GM19463 (cell line): ENCODE results near the gene ST14.

Source experiments
- ATAC-seq: cut with Tn5 transposase; IDR thresholded peaks from one replicate; pipeline ENCODE4 v1.9.1; 2021; ENCODE audit warnings: mild to moderate bottlenecking, moderate library complexity; ENCODE audit not compliant: unreplicated experiment

The ST14 gene

GRCh38 chr11:130159657-130160497 is at the start of gene ST14:
Gene ST14 (plus strand): TSS chr11:130159782. CDS start chr11:130159980, 198 bp downstream.
- no peak for ATAC-seq

DNA sequence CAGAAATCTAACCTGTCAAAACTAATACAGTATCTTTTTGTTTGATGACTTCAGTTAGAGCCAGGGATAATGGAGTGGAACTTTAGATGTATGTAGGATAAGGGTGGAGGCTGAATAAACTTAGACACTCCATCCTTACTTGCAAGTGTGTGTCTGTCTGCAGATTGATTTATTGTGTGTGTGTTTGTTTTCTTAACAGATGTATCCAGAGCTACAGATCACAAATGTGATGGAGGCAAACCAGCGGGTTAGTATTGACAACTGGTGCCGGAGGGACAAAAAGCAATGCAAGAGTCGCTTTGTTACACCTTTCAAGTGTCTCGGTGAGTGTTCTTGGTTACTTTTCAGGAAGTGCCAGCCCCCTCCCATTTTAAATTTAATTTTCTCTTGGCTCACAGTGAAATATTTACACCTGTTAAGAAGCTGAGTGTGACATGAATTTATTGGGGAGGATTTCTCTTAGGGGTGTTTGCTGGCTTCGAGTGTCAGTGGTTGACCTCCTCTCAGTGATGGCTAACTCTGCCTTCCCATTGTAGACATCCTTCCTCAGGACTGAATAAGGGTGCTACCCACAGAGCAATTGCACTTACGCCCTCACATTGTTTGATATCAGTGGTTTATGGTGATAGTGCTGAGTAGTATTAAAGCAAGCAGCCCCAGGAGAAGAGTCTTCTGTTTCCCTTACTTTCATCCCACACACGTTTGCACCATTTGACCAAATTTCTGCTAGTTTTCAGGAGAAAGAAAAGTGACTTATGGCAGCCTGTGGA is 49.1 kb upstream of the ST14 start:
- ATAC-seq, result no peak

DNA sequence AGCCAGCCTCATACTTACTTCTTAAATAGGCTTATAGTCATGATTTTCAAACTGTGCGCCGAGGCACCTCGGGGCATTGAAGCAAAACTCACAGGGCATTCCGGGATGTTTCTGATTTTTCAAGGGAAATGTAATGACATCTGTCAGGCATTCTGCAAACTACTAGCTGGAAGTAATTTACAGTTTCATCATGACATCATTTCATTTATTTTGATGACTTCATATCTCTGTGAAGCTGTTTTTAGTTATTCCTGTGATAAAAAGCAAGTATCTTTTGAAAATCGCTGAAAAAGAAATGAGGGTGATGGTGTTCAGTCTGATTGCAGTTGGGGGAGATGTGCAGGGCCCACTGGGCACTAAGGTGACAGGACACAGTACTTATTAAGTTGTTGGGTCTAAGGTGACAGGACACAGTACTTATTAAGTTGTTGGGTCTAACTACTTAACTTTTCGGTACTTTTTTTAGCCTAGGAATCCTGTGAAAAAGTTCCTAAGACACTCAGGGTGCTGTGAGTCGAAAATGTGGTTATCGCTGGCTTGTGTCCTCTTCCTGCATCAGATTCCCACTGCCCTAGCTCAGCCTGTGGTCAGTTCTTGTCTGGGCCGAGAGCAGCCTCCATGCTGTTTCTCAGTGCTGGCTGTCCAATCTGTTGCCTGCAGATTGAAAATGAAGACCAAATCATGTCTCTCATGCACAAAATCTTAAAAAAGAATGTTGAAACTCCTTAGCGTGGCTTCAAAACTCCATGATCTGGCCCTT is 47.3 kb upstream of the ST14 start:
- no peak for ATAC-seq

GRCh38 chr11:130114281-130114680 is 45.3 kb upstream of the ST14 start:
- no peak for ATAC-seq

GRCh38 chr11:130114726-130115125 is 44.9 kb upstream of the ST14 start:
- no peak for ATAC-seq

DNA sequence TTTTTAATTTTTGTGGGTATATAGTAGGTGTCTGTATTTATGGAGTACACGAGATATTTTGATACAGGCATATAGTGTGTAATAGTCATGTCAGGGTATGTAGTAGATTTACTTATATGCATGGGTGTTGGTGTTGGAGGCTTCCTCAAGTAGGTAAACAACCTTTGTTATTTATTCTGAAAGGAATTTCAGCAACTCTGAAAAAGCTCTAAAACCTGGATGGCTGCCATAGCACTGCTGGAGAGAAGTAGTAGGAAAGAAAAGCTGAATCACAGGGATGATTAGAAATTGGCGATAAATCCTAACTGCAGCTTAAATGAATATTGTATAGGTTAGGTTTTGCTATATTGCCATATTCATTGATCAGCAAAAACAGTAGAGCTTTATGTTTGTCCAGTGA is 44.4 kb upstream of the ST14 start:
- ATAC-seq, result no peak

DNA sequence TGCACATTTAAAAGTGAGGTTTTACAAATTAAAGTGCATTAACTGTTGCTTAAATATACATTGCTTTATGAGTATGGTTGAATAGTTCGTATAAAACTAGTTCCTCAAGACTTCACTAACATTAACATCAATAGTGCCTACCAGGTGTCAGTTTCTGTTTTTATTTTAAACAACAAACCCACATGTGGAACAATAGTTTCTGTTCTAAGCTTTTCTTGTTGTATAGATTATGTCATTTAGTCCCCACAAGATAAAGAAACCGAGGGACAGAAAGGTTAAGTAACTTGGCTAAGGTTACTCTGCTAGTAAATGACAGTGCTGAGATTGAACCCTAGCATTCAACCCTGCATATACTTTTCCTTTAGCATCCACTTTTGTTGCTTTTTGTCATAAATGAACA is 41.4 kb upstream of the ST14 start:
- peak; percentile 74 for ATAC-seq

DNA sequence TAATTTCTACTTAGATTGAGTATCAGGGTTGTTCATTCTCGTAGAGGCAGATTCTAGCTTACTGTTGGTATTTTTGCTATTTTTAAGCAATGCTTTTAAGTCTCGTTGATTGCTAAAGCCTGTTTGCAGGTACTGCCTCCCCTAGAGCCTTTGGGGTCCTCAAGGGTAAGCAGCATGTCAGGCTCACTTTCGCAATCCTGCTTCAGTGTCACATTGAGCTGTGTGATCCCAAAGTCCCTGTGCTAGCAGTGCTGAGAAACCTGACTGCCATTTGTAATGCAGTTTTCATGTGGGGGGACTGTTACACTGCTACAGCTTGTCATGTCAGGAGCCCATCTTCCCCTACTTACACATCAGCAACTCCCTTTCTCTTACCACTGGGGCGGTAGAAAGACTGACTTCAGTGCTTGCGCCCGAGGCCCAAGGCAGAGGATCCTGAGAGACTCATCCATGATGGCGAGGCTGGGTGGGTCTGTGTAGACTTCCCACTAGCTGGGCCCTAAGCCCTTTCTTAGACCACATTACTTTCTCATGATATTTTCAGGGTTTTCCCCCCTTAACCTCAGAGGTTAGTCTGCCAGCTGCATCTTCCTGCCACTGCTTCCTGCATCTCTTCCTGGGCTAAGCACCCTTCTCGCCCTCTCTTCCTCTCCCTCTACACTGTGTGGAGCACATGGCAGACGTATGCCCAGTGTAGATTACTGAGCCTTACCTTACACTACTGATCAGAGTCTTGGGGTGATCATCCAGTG is 40.8 kb upstream of the ST14 start:
- ATAC-seq, result peak; percentile 71

- ATAC-seq, result no peak
Observed at GRCh38 chr11:130120045-130120444, 39.5 kb upstream of the ST14 start.

- ATAC-seq, result no peak
Observed at GRCh38 chr11:130121445-130121978, 38.1 kb upstream of the ST14 start.

- no peak for ATAC-seq
Observed at GRCh38 chr11:130122141-130122575, 37.4 kb upstream of the ST14 start.

- ATAC-seq, result no peak
Observed at GRCh38 chr11:130123414-130124040, 36.1 kb upstream of the ST14 start.

- no peak for ATAC-seq
Observed at GRCh38 chr11:130124096-130124495, 35.5 kb upstream of the ST14 start.

DNA sequence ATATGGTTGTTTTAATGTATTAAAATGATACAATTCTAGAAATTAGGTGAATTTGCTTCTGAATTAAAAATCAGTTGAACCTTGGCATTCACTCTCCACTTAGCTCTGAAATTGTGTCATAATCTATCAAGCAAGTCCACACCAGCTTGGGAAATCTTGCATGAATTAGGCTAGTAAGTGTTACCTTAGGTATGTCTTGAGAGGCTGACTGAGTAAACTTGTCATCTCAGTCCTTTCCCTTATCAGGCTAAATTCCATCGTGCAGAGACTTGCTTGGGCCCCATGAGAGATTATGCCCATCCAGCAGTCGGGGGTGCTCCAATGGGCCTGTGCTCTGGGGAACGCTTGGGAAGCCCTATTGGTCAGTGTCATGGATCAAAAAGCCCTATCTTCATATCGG is 33.9 kb upstream of the ST14 start:
- ATAC-seq, result no peak

GRCh38 chr11:130126516-130126915 is 33.1 kb upstream of the ST14 start:
- no peak for ATAC-seq

DNA sequence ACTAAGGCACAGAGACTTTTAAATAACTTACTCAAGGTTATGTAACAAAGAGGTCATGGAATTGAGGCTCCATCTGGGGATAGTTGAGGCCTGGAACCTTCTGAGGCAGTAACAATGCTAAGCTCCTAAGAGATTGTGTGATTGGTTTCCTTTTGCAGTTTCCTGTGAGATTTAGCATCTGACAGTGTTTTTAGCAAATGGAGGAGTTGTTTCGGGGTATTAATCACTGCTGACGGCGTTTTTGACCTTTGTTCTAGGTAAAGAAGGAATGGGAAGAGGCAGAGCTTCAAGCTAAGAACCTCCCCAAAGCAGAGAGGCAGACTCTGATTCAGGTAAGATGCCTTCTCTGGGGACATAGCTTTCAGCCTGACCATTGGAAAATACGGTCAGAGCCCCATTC is 32.1 kb upstream of the ST14 start:
- ATAC-seq, result no peak

DNA sequence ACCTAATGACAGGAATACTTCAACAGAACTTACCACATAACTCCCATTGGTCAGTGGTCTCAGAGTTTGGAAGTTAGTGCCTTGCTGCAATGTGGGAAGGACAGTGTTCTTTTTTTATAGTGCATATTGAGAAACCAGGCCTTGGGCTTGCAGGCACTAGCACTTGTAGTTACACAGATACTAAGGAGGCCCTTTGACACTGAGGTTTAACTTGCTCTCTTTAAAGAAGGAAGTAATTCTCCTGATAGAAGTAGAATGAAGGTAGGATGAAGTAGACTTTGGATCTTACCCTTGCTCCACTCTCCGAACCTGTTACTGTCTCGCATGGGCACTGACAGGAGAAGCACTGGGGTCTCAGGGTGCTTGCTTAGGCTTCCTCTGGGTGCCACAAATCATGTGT is 31.0 kb upstream of the ST14 start:
- ATAC-seq, result no peak

DNA sequence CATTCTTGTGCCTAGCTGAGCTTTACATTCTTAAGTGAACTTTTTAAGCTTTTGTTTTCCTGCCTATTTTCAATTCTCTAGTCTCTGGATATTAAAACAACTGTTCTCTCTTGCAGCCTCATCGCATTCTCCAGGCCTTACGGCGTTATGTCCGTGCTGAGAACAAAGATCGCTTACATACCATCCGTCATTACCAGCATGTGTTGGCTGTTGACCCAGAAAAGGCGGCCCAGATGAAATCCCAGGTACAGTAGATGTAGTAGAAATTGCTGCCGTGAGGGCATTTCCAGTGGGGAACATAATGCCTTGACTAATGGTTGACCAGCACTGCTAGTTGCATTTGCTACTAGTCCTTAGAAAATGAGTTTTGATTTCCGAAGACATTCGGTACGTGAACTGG is 29.7 kb upstream of the ST14 start:
- ATAC-seq, result no peak

GRCh38 chr11:130131961-130132850 is 27.4 kb upstream of the ST14 start:
- peak; percentile 66 for ATAC-seq
